OCI-LY3 (cell line): ENCODE data around the gene CHRNA9.

Source experiments
- H2AFZ ChIP-seq: fragments of 200-600, 300-600 bp; shearing (Covaris generic); 2 replicates; pipeline ENCODE4 v1.6.0; 2014; ENCODE audit warnings: antibody characterized with exemption, low read depth, low read length
- H3K27ac ChIP-seq: fragments of 200-600, 300-600 bp; sonication (generic); 2 replicates; pipeline ENCODE4 v1.5.1; 2014; ENCODE audit warnings: mild to moderate bottlenecking, low read length, moderate library complexity, mixed read lengths
- H3K27me3 ChIP-seq: fragments of 200-600, 300-600 bp; sonication (generic); 2 replicates; pipeline ENCODE4 v1.6.1; 2014; ENCODE audit warnings: low read depth, low read length, mixed read lengths
- H3K36me3 ChIP-seq: fragments of 200-600, 300-600 bp; sonication (generic); replicated peaks from 2 replicates; pipeline ENCODE3; 2014; ENCODE audit warnings: low read depth, low read length, mixed read lengths
- H3K4me1 ChIP-seq: fragments of 300-600, 200-600 bp; sonication (generic); 2 replicates; pipeline ENCODE4 v1.6.1; 2014; ENCODE audit warnings: low read length, mixed read lengths
- H3K4me2 ChIP-seq: fragments of 200-600, 300-600 bp; sonication (generic); 2 replicates; pipeline ENCODE4 v1.6.1; 2014; ENCODE audit warnings: low read length, mixed read lengths
- H3K4me3 ChIP-seq: fragments of 300-600, 200-600 bp; sonication (generic); 2 replicates; pipeline ENCODE4 v1.5.1; 2014; ENCODE audit warnings: antibody characterized with exemption, mild to moderate bottlenecking, low read length, moderate library complexity
- H3K79me2 ChIP-seq: fragments of 300-600, 200-600 bp; shearing (Covaris generic); 2 replicates; pipeline ENCODE4 v1.6.1; 2014; ENCODE audit warnings: mild to moderate bottlenecking, low read length, mixed read lengths
- H3K9ac ChIP-seq: fragments of 300-600, 200-600 bp; shearing (Covaris generic); 2 replicates; pipeline ENCODE4 v1.6.0; 2014; ENCODE audit warnings: mild to moderate bottlenecking, low read length, moderate library complexity
- H3K9me3 ChIP-seq: fragments of 200-600, 300-600 bp; shearing (Covaris generic); 2 replicates; pipeline ENCODE4 v1.6.1; 2014; ENCODE audit warnings: low read length, mixed read lengths; ENCODE audit not compliant: insufficient read depth
- H4K20me1 ChIP-seq: fragments of 200-600, 300-600 bp; sonication (generic); 2 replicates; pipeline ENCODE4 v1.6.1; 2016; ENCODE audit warnings: low read length, mixed read lengths; ENCODE audit not compliant: insufficient read depth
- CTCF ChIP-seq: fragments of 200-600, 300-600 bp; sonication (generic); IDR thresholded peaks from 2 replicates; pipeline ENCODE4 v1.5.1; 2014; ENCODE audit warnings: antibody characterized with exemption, low read length, low read depth
- EZH2phosphoT487 ChIP-seq: fragments of 200-600 bp; shearing (Covaris generic); IDR thresholded peaks from 2 replicates; pipeline ENCODE4 v1.6.1; 2018; ENCODE audit warnings: antibody characterized with exemption, mixed run types, low read depth

Gene CHRNA9

GRCh38 chr4:40355131-40355530 lies 20.0 kb downstream of the CHRNA9 start:
- Histone ChIP-seq H4K20me1 (no peaks in the 10 kb centered on the region), H2AFZ (peak overlapping the region; percentile 54; the same call in 1 of the 2 replicates), H3K4me2 (no peak overlapping the region), H3K4me3 (no peak overlapping the region), H3K4me1 (no peaks in the 10 kb centered on the region), H3K79me2 (no peaks in the 10 kb centered on the region), H3K27me3 (no peaks in the 10 kb centered on the region), H3K36me3 (no peaks in the 10 kb centered on the region), H3K9me3 (no peaks in the 10 kb centered on the region), H3K27ac (no peak overlapping the region), H3K9ac (no peak overlapping the region)
- no peak for TF ChIP-seq EZH2phosphoT487
- TF ChIP-seq CTCF: no peak

GRCh38 chr4:40357738-40358137 lies 22.6 kb downstream of the CHRNA9 start:
- H3K4me2 ChIP-seq: no peak overlapping the region
- H3K79me2 ChIP-seq: no peaks in the 10 kb centered on the region
- H3K27ac ChIP-seq: no peak overlapping the region
- no peaks in the 10 kb centered on the region for H3K27me3 ChIP-seq
- no peaks in the 10 kb centered on the region for H3K9me3 ChIP-seq
- no peaks in the 10 kb centered on the region for H4K20me1 ChIP-seq
- no peaks in the 10 kb centered on the region for H3K4me1 ChIP-seq
- TF ChIP-seq EZH2phosphoT487 (no peak), CTCF (no peak)
- H3K36me3 ChIP-seq: no peaks in the 10 kb centered on the region
- H3K4me3 ChIP-seq: no peak overlapping the region
- no peak overlapping the region for H2AFZ ChIP-seq
- H3K9ac ChIP-seq: no peak overlapping the region

- Histone ChIP-seq H3K79me2 (no peaks in the 10 kb centered on the region), H3K4me2 (no peak overlapping the region), H3K36me3 (no peaks in the 10 kb centered on the region), H4K20me1 (no peaks in the 10 kb centered on the region), H3K4me1 (peaks cover 4% of the 10 kb centered on the region; the same call in 1 of the 2 replicates), H2AFZ (no peak overlapping the region), H3K4me3 (no peak overlapping the region), H3K9ac (no peak overlapping the region), H3K9me3 (no peaks in the 10 kb centered on the region), H3K27me3 (no peaks in the 10 kb centered on the region), H3K27ac (no peak overlapping the region)
- TF ChIP-seq EZH2phosphoT487 (no peak), CTCF (no peak)
These were observed 26.2 kb downstream of the CHRNA9 start for GRCh38 chr4:40361338-40361737.

GRCh38 chr4:40363382-40363920 lies 28.3 kb downstream of the CHRNA9 start:
- H3K9me3 ChIP-seq: no peaks in the 10 kb centered on the region
- H3K27me3 ChIP-seq: no peaks in the 10 kb centered on the region
- no peak overlapping the region for H3K27ac ChIP-seq
- H3K79me2 ChIP-seq: no peaks in the 10 kb centered on the region
- no peaks in the 10 kb centered on the region for H3K36me3 ChIP-seq
- H4K20me1 ChIP-seq: no peaks in the 10 kb centered on the region
- no peak overlapping the region for H2AFZ ChIP-seq
- no peak overlapping the region for H3K9ac ChIP-seq
- peaks cover 4% of the 10 kb centered on the region; the same call in 1 of the 2 replicates for H3K4me1 ChIP-seq
- no peak overlapping the region for H3K4me2 ChIP-seq
- H3K4me3 ChIP-seq: no peak overlapping the region
- TF ChIP-seq CTCF (no peak), EZH2phosphoT487 (no peak)
